Left ventricle myocardium inferior (tissue), 1 donor: Measurements from ENCODE around the gene TMEM40. TPM values are rescaled to one million over a fixed set of nuclear protein-coding genes. Genes with fewer than 3 reads are reported as not detected.
"Not testable (repeated sequence)": the region's sequence is repeated elsewhere in the genome, so short reads cannot be mapped to it uniquely, and the experiment has no call there.

ENCODE experiments used
- DNase-seq: peaks from one replicate; pipeline ENCODE4 v3.0.0-alpha.2; 2020
- H3K27ac ChIP-seq: fragments of 200-600 bp; replicated peaks from 2 replicates; pipeline ENCODE4 v1.8.0; 2021
- H3K27me3 ChIP-seq: fragments of 200-600 bp; 2 replicates; pipeline ENCODE4 v1.8.0; 2021; ENCODE audit warnings: low read depth
- H3K36me3 ChIP-seq: fragments of 200-600 bp; 2 replicates; pipeline ENCODE4 v1.8.0; 2021
- H3K4me1 ChIP-seq: fragments of 200-600 bp; 2 replicates; pipeline ENCODE4 v1.8.0; 2021
- H3K4me3 ChIP-seq: fragments of 200-600 bp; 2 replicates; pipeline ENCODE4 v1.8.0; 2021; ENCODE audit warnings: mild to moderate bottlenecking, moderate library complexity
- H3K9me3 ChIP-seq: fragments of 200-600 bp; replicated peaks from 2 replicates; pipeline ENCODE4 v1.8.0; 2021
- intact Hi-C: fragments of 100-400 bp; cut with micrococcal nuclease; formaldehyde crosslinking; loops from one replicate; pipeline ENCODE4 v1.11.0; 2022
- total RNA-seq: library from RNA; stranded (reverse); fragmentation: NEBNext Ultra II Directional; extraction: Animal tissue kit (Norgen Biotek cat#: 25700); gene quantifications from one replicate; pipeline ENCODE4 v1.2.1, GENCODE V29; 2021
- TF ChIP-seq, protein P1 (sequence below): fragments of 200-600 bp; IDR thresholded peaks from 2 replicates; pipeline ENCODE4 v1.8.0; 2021; ENCODE audit warnings: antibody characterized with exemption, mild to moderate bottlenecking, borderline replicate concordance
- donor health status: DM: no; HTN: yes; CAD: no; lungs with severe emphysema.

TMEM40 gene
- total RNA-seq, 1 donor from 2014 or later = 4.5 TPM

DNA sequence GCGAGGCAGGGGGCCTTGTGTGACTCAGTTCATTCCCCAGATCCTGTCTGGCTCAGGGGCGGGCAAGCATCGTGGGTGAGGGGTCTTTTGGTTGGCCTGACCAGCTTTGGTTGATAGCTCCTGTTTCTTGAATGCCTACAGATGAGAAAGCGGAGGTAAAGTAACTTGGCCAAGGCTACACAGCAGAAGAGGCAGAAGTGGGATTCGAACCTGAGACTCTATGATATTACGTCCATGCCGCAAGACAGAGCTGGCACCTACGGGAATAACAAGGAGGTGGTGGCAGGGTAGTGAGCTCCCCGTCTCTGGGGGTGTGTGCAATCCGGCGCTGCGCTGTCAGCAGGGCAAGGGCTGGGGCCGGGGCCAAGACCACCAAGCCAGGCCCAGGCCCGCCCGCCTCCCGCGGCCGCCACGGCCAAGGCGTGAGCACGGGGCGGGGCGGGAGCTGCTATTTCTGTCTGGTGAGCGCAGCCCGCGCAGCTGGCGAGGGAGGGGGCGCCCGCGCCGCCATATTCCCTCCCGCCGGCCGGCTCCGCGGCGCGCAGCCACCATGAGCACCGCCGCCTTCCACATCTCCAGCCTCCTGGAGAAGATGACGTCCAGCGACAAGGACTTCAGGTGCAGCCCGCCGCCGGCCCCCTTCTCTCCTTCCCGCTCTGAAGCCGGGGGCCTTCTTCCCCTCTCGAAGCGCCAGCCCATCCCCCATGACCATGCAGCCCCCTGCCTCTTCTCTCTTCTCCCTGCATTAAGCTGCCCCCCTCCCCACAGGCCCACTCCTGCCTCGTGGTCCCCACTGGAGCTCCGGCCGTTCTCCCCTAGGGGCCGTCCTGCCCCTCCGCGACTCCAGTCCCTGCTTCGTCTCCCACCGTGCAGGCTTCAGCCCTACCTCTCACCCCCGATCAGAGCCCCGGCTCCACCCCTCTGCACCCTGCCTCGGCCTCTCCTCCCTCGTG is 37.4 kb upstream of the TMEM40 start, which contains the start of gene CAND2:
Gene CAND2, plus strand, starts transcription at position 510 of the 953 bp plus-strand sequence. Its CDS starts 41 bp downstream, at position 551.
- DNase-seq = peak; percentile 80
- Histone ChIP-seq H3K4me3 (peak within 1 kb of the TSS; percentile 79), H3K27me3 (no peaks in the 10 kb centered on the region), H3K27ac (peak within 1 kb of the TSS; percentile 95), H3K36me3 (no peaks in the 10 kb centered on the region), H3K4me1 (peaks cover 41% of the 10 kb centered on the region), H3K9me3 (no peaks in the 10 kb centered on the region)
- TF ChIP-seq, protein P1, sequence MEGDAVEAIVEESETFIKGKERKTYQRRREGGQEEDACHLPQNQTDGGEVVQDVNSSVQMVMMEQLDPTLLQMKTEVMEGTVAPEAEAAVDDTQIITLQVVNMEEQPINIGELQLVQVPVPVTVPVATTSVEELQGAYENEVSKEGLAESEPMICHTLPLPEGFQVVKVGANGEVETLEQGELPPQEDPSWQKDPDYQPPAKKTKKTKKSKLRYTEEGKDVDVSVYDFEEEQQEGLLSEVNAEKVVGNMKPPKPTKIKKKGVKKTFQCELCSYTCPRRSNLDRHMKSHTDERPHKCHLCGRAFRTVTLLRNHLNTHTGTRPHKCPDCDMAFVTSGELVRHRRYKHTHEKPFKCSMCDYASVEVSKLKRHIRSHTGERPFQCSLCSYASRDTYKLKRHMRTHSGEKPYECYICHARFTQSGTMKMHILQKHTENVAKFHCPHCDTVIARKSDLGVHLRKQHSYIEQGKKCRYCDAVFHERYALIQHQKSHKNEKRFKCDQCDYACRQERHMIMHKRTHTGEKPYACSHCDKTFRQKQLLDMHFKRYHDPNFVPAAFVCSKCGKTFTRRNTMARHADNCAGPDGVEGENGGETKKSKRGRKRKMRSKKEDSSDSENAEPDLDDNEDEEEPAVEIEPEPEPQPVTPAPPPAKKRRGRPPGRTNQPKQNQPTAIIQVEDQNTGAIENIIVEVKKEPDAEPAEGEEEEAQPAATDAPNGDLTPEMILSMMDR = no peak
- intact Hi-C loops = no loop called here

DNA sequence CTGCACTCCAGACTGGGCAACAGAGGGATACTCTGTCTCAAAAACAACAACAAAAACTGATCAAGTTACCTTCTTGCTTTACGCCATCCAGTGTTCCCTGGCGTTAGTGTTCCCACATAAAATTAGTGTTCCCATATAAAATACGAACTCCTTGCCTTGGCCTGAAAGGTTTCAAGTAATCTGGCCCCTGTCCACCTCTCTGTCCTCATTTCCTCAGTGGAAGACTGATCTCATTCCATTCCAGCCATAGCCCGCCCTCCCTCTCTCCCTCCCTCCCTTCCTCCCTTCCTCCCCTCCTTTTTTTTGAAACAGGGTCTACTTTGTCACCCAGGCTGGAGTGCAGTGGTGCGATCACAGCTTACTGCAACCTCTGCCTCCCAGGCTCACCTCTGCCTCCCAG is 34.6 kb upstream of the TMEM40 start:
- Histone ChIP-seq H3K27me3 (no peaks in the 10 kb centered on the region), H3K4me3 (no peak overlapping the region), H3K27ac (no peak overlapping the region), H3K36me3 (no peaks in the 10 kb centered on the region), H3K4me1 (peaks cover 16% of the 10 kb centered on the region), H3K9me3 (no peaks in the 10 kb centered on the region)
- intact Hi-C loops = no loop called here
- TF ChIP-seq, protein P1 = no peak
- no peak for DNase-seq

DNA sequence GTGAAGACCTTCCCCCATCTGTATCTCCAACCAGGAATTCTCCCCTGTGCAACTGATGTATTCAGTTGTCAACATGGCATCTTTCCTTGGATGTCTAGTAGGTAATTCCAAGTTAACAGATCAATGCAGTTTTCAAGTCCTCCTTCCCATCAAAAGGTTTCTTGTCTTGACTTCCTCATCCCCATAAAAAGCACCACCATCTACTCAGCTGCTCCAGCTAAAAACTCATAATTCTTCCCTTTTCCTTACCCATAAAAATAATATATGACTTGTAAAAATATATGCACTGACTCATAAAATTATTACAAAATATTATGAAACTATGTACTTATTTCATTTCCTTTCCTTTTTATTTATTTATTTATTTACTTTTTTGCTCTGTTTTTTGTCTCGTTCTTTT is 32.4 kb upstream of the TMEM40 start:
- Histone ChIP-seq H3K4me3 (no peak overlapping the region), H3K27ac (no peak overlapping the region), H3K4me1 (peaks cover 6% of the 10 kb centered on the region), H3K36me3 (no peaks in the 10 kb centered on the region), H3K27me3 (no peaks in the 10 kb centered on the region), H3K9me3 (no peaks in the 10 kb centered on the region)
- intact Hi-C loops = no loop called here
- DNase-seq = no peak
- TF ChIP-seq, protein P1 = no peak

DNA sequence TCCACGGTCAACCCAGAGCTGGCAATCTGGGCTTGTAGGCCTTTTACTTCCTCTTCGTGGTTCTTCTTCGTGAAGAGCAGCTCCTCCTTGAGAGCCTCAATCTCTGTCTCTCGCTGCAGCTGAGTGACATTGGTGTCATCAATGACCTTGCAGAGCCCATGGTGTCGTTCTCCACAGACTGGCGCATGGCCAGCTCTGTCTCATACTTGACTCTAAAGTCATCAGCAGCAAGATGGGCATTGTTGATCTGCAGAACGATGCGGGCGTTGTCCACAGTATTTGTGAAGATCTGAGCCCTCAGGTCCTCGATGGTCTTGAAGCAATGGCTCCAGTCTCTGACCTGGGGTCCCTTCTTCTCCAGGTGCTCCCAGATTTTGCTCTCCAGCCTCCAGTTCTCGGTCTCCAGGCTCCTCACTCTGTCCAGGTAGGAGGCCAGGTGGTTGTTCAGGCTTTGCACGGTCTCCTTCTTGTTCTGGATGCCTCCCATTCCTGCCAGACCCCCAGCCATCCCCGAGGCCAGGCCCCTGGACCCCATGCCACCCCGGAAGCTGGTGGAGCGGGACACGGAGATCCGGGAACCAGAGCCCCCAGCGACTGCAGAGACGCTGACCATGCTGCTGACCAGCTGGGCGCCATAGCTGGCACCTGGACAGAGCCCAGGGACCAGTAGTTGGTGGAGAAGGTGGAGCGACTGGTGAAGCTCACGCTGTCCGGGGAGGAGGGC is 29.1 kb upstream of the TMEM40 start:
- DNase-seq, H3K27ac ChIP-seq, H3K36me3 ChIP-seq, H3K9me3 ChIP-seq, H3K4me3 ChIP-seq, H3K4me1 ChIP-seq, H3K27me3 ChIP-seq, intact Hi-C loops: not testable (repeated sequence)

DNA sequence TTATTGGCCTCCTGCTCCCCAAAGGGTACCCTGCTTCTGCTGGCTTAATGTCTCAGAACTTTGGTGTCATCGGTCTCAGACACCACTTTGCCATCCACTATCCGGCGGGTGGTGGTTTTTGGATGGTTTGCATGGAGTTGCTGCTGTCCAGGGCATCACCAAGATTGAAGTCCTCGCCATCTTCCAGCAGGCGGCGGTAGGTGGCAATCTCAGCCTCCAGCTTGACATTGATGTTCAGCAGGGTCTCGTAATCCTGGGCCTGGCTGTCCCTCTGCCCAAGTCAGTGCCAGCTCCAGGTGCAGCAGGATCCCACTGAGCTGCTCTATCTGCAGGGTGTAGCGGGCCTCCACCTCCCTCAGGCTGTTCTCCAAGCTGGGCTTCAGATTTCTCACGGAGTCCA is 28.3 kb upstream of the TMEM40 start:
- intact Hi-C loops, H3K4me1 ChIP-seq, H3K27me3 ChIP-seq, H3K4me3 ChIP-seq, H3K36me3 ChIP-seq, H3K27ac ChIP-seq, DNase-seq, H3K9me3 ChIP-seq: not testable (repeated sequence)
- TF ChIP-seq, protein P1 = peak; percentile 39
